NB4 (cell line): Measurements from ENCODE around the gene HERC3.

Experiments
- MYC ChIP-seq: IDR thresholded peaks from 2 replicates; pipeline ENCODE4 v1.6.1; 2011; ENCODE audit warnings: low read depth, low read length
- POLR2A ChIP-seq: IDR thresholded peaks from 2 replicates; pipeline ENCODE4 v1.6.1; 2011; ENCODE audit warnings: mild to moderate bottlenecking; ENCODE audit not compliant: insufficient read length; ENCODE audit errors: extremely low read depth
- TF ChIP-seq, protein P1 (sequence below): IDR thresholded peaks from one replicate; pipeline ENCODE4 v1.5.1; 2012; ENCODE audit warnings: low read depth, low read length
- TF ChIP-seq, protein P2 (sequence below): IDR thresholded peaks from 2 replicates; pipeline ENCODE4 v1.6.1; 2011; ENCODE audit warnings: low read depth, low read length

DNA sequence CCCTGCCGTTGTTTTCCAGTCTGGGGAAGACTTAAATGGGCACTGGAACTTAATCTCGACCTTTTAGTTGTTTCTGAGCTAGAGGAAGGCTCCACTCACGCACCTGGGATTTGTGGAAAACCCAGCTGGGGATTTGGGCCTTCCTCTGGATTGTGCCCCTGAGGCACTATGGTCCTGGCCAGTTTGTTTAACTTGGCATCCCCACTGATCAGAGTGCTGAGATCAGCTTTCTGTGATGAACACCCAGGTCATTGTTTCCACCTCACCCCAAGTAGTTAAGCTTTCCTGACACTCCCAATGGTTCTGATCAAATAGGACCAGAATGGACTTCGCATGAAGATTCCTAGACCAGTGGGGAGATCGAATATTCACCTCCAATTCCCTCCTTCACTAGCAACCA, 125.8 kb downstream of the HERC3 start:
- TF ChIP-seq, protein P1, sequence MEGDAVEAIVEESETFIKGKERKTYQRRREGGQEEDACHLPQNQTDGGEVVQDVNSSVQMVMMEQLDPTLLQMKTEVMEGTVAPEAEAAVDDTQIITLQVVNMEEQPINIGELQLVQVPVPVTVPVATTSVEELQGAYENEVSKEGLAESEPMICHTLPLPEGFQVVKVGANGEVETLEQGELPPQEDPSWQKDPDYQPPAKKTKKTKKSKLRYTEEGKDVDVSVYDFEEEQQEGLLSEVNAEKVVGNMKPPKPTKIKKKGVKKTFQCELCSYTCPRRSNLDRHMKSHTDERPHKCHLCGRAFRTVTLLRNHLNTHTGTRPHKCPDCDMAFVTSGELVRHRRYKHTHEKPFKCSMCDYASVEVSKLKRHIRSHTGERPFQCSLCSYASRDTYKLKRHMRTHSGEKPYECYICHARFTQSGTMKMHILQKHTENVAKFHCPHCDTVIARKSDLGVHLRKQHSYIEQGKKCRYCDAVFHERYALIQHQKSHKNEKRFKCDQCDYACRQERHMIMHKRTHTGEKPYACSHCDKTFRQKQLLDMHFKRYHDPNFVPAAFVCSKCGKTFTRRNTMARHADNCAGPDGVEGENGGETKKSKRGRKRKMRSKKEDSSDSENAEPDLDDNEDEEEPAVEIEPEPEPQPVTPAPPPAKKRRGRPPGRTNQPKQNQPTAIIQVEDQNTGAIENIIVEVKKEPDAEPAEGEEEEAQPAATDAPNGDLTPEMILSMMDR: no peak
- TF ChIP-seq POLR2A (no peak), MYC (no peak)
- TF ChIP-seq, protein P2, sequence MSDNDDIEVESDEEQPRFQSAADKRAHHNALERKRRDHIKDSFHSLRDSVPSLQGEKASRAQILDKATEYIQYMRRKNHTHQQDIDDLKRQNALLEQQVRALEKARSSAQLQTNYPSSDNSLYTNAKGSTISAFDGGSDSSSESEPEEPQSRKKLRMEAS: no peak
